GM18858 (cell line): ENCODE results near the gene NCAM2.

ENCODE experiments used
- ATAC-seq: cut with Tn5 transposase; IDR thresholded peaks from one replicate; pipeline ENCODE4 v1.9.1; 2021; ENCODE audit not compliant: unreplicated experiment

The NCAM2 gene

GRCh38 chr21:21415741-21416140, 417.5 kb downstream of the NCAM2 start:
- no peak for ATAC-seq

GRCh38 chr21:21434944-21435343, 436.7 kb downstream of the NCAM2 start:
- ATAC-seq = no peak

GRCh38 chr21:21436012-21436534, 437.9 kb downstream of the NCAM2 start:
- ATAC-seq = no peak

- no peak for ATAC-seq
These were observed 441.6 kb downstream of the NCAM2 start for GRCh38 chr21:21439761-21440160.

- no peak for ATAC-seq
These were observed 458.9 kb downstream of the NCAM2 start for GRCh38 chr21:21457077-21457476.

- no peak for ATAC-seq
These were observed 460.0 kb downstream of the NCAM2 start for GRCh38 chr21:21458124-21458631.

GRCh38 chr21:21460979-21461378, 462.8 kb downstream of the NCAM2 start:
- no peak for ATAC-seq

GRCh38 chr21:21463456-21463855, 465.2 kb downstream of the NCAM2 start:
- no peak for ATAC-seq

GRCh38 chr21:21464684-21465083, 466.5 kb downstream of the NCAM2 start:
- no peak for ATAC-seq

GRCh38 chr21:21466752-21467151, 468.5 kb downstream of the NCAM2 start:
- ATAC-seq = no peak

GRCh38 chr21:21468003-21468402, 469.8 kb downstream of the NCAM2 start:
- no peak for ATAC-seq

- no peak for ATAC-seq
These were observed 483.0 kb downstream of the NCAM2 start for GRCh38 chr21:21481239-21481638.

GRCh38 chr21:21508859-21509258, 510.6 kb downstream of the NCAM2 start:
- ATAC-seq = no peak

GRCh38 chr21:21530680-21531079, 532.5 kb downstream of the NCAM2 start:
- ATAC-seq = no peak

GRCh38 chr21:21547368-21547953, 549.3 kb downstream of the NCAM2 start:
- no peak for ATAC-seq

- no peak for ATAC-seq
These were observed 561.3 kb downstream of the NCAM2 start for GRCh38 chr21:21559285-21560045.
